ENCODE results near the gene FOXL2NB.

FOXL2NB gene

DNA sequence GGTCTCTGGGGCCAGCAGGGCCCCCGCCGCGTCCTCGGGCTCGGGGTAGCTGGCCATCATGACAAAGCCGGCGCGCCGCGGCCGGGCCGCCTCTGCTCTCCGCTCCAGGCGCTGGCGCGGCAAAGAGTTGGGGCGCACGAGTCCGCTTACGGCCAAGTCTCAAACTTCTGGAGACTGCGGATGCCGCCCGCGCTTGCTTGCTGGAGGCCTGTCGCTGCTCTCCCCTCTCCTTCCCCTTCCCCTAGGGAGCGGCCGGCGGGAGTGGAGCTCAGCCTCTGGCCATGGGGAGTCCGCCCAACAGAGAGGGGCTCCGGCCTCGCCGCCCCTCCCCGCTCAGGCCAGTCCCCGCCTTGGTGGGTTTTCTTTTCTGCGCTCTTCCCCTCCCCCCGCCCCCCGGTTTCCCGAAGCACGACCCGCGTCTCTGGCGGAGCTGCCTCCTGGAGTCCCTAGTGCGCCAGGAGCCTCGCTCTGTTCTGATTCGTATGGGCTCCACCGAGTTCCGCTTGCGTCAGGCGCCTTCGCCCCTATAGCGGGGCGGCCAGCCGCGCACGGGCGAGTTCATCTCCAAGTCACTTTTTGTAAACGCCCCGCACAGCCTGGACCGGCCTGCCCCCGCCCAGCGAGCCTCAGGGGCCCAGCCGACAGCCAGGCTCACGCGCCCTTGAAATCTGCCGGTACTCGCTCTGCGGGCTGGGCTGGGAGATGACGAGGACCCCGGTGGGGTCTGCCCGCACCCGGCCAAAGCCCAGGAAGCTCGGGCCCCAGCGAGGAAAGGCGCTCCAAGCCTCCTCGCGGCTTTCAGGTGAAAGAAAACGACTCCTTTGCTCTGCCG lies at the start of gene FOXL2NB, which contains the start of gene FOXL2:
TSS of gene FOXL2NB (plus strand) at position 555 of the 832 bp plus-strand sequence. CDS start at position 703, 148 bp downstream.
TSS of gene FOXL2 (minus strand) at position 475 of the 832 bp plus-strand sequence. CDS start at position 60, 415 bp downstream.
- Mint-ChIP-seq H3K9me3 (no peaks in the 10 kb centered on the region), H3K27ac (peak within 1 kb of the TSS; percentile 17), H3K27me3 (peaks cover 96% of the 10 kb centered on the region), H3K4me3 (peak within 1 kb of the TSS; percentile 76), H3K36me3 (ENCODE audit: low read depth) (no peaks in the 10 kb centered on the region), H3K4me1 (ENCODE audit: low read depth) (peaks cover 58% of the 10 kb centered on the region)
- intact Hi-C loops (cut with micrococcal nuclease), result no loop called here

DNA sequence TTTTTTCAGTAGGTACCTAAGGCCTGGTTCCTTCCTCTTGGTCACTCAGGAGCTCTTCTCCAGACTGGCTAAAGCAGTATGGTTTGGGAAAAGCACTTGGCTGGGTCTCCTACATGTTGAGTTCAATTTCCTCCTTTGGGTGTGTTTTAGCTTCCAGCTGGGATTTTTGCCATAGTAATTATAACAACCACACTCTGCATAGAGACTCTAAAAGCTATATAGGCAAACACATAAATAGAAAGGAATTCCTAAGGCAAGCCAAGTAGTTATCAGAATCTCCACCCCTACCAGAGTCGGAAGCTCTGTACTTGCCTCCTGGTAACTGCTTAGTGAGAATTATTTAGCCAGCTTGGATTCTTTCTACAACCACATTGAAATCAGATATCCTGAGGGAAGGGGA lies 48.7 kb upstream of the FOXL2NB start:
- H3K4me1 Mint-ChIP-seq (ENCODE audit: low read depth), result peaks cover 42% of the 10 kb centered on the region
- H3K27me3 Mint-ChIP-seq, result no peaks in the 10 kb centered on the region
- no peaks in the 10 kb centered on the region for H3K36me3 Mint-ChIP-seq (ENCODE audit: low read depth)
- H3K4me3 Mint-ChIP-seq, result no peak overlapping the region
- H3K27ac Mint-ChIP-seq, result no peak overlapping the region
- intact Hi-C loops (cut with micrococcal nuclease), result no loop called here
- no peaks in the 10 kb centered on the region for H3K9me3 Mint-ChIP-seq

DNA sequence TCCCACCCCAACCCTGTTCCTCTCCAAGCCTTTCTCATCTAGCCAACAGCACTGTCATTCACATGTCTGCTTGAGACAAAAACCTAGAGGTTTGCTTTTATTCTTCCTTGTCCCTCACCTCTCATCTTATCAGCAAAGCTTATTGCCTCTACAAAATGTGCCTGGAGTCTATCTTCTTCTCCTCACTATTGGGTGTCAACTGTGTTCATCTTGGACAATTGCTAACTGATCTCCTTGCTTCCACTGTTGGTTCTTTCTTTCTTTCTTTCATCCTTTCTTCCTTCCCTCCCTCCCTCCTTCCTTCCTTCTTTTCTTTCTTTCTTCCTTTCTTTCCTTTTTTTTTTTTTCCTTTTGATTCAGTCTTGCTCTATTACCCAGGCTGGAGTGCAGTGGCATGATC lies 48.3 kb upstream of the FOXL2NB start:
- Mint-ChIP-seq H3K36me3 (ENCODE audit: low read depth) (no peaks in the 10 kb centered on the region), H3K4me1 (ENCODE audit: low read depth) (peaks cover 42% of the 10 kb centered on the region), H3K9me3 (no peaks in the 10 kb centered on the region), H3K4me3 (no peak overlapping the region), H3K27me3 (no peaks in the 10 kb centered on the region), H3K27ac (no peak overlapping the region)
- intact Hi-C loops (cut with micrococcal nuclease), result no loop called here

DNA sequence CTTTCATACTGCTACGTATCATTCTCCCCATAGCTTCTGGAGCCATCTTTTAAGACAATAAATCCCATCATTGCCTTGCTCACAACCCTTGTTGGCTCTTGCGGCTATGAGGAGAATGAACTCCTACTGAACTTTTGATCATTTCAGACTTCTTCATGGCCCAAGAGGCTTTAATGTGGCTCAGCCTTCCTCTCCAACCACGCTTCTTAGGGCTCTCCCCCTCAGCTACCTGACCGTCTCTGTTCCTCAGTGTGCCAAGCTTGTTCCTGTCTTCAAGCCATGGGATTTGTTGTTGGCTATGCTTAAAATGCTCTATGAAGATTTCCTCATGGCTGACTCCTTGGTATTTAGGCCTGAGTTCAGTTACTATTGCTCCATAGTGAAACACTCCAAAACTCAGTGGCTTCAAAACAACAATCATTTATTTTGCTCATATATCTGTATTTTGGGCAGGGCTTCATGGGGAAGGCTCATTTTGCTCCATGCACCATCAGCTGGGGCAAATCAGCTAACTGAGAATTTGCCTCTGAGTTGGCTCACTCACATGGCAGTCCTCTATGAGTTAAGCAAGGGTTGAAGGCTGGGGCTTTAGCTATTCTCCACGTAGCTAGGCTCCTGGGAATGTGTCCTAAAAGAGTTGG lies 47.5 kb upstream of the FOXL2NB start:
- intact Hi-C loops (cut with micrococcal nuclease), result no loop called here
- Mint-ChIP-seq H3K4me1 (ENCODE audit: low read depth) (peaks cover 42% of the 10 kb centered on the region), H3K27me3 (no peaks in the 10 kb centered on the region), H3K36me3 (ENCODE audit: low read depth) (no peaks in the 10 kb centered on the region), H3K9me3 (no peaks in the 10 kb centered on the region), H3K4me3 (no peak overlapping the region), H3K27ac (no peak overlapping the region)

DNA sequence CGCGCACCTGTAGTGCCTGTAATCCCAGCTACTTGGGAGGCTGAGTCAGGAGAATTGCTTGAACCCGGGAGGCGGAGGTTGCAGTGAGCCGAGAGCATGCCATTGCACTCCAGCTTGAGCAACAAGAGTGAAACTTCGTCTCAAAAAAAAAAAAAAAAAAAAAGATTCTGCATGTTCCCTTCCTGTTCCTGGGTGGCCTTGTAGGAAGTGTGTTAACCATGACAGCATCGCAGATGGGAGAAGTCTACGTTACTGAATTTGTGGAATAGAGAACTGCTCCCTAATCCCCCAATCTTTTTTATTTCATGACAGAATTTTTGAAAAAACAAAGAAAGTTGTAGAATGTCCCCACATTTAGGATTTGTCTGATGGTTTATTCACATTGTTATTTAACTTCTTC lies 45.5 kb upstream of the FOXL2NB start:
- Mint-ChIP-seq H3K27ac (peak overlapping the region; percentile 64), H3K4me1 (ENCODE audit: low read depth) (peaks cover 34% of the 10 kb centered on the region), H3K4me3 (no peak overlapping the region), H3K9me3 (no peaks in the 10 kb centered on the region), H3K36me3 (ENCODE audit: low read depth) (no peaks in the 10 kb centered on the region), H3K27me3 (no peaks in the 10 kb centered on the region)
- intact Hi-C loops (cut with micrococcal nuclease), result no loop called here

DNA sequence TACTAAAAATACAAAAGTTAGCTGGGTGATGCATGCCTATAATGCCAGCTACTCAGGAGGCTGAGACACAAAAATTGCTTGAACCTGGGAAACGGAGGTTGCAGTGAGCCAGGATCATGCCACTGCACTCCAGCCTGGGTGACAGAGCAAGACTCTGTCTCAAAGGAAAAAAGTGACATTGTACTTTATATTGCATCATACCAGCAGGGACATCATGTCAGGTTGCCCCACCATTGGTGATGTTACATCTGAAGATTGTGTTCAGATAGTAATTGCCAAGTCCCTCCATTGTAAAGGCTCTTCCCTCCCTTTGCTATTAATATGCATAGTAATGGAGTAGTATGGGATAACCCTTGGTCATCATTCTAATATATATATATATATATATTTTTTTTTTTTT lies 44.8 kb upstream of the FOXL2NB start:
- H3K4me1 Mint-ChIP-seq (ENCODE audit: low read depth), result peaks cover 28% of the 10 kb centered on the region
- peak overlapping the region; percentile 64 for H3K27ac Mint-ChIP-seq
- no peaks in the 10 kb centered on the region for H3K27me3 Mint-ChIP-seq
- no peaks in the 10 kb centered on the region for H3K9me3 Mint-ChIP-seq
- no peaks in the 10 kb centered on the region for H3K36me3 Mint-ChIP-seq (ENCODE audit: low read depth)
- intact Hi-C loops (cut with micrococcal nuclease), result no loop called here
- H3K4me3 Mint-ChIP-seq, result no peak overlapping the region

DNA sequence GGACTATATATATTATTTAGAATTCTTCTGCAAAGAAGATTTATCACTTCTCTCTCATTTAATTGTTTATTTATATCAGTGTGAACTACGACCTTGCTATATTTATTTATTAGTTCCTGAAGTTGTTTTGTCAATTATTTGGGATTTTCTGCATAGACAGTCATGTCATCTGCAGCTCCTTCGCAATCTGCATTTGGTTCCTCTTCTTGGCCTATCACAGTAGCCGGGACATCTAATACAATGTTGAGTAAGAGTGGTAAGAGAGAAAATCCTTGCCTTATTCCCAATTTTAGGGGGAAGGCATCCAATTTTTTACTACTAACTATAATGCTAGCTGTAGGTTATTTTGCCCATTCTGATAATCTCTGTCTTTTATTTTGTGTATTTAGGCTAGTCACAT lies 39.5 kb upstream of the FOXL2NB start:
- Mint-ChIP-seq H3K27me3 (no peaks in the 10 kb centered on the region), H3K27ac (no peak overlapping the region), H3K4me1 (ENCODE audit: low read depth) (peaks cover 17% of the 10 kb centered on the region), H3K4me3 (no peak overlapping the region), H3K36me3 (ENCODE audit: low read depth) (no peaks in the 10 kb centered on the region), H3K9me3 (no peaks in the 10 kb centered on the region)
- intact Hi-C loops (cut with micrococcal nuclease), result no loop called here

DNA sequence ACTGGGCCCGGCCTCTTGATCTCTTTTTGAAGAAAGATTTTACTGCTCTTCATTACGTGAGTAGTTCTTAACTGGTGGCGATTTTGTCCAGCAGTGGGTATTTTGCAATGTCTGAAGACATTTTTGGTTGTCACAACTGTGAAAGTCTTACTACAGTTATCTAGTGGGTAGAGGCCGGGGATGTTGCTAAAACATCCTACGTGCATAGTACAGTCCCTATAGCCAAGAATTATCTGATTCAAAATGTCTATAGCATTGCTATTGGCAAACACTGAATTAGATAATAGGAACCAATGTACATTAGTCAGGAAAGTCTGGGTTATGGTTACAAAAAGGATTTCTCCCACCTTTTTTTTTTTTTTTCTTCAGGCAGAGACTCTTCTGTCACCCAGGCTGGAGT lies 38.2 kb upstream of the FOXL2NB start:
- Mint-ChIP-seq H3K9me3 (no peaks in the 10 kb centered on the region), H3K4me1 (ENCODE audit: low read depth) (peaks cover 17% of the 10 kb centered on the region), H3K4me3 (no peak overlapping the region), H3K27ac (peak overlapping the region; percentile 52), H3K36me3 (ENCODE audit: low read depth) (no peaks in the 10 kb centered on the region), H3K27me3 (no peaks in the 10 kb centered on the region)
- intact Hi-C loops (cut with micrococcal nuclease), result no loop called here

DNA sequence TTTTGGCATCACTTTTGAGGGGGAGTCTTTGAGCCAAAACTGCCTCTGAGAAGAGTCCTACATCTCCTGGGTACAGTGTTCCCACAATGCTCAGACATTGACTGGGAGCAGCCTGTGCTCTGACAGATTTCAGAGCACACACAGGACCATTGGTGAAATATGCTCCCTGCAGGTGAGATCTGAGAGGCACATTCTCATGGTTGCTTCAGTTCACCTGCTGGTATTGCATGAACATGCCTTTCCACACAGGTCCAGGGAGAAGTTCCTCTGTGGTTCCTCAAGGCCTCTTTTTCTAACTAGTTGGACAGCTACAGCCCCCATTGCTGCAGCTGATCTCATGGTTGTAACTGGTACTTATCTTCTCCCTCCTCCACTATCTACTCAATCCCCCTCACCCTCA lies 37.1 kb upstream of the FOXL2NB start:
- Mint-ChIP-seq H3K36me3 (ENCODE audit: low read depth) (no peaks in the 10 kb centered on the region), H3K27me3 (no peaks in the 10 kb centered on the region), H3K4me1 (ENCODE audit: low read depth) (peaks cover 20% of the 10 kb centered on the region), H3K9me3 (no peaks in the 10 kb centered on the region), H3K4me3 (no peak overlapping the region), H3K27ac (no peak overlapping the region)
- intact Hi-C loops (cut with micrococcal nuclease), result no loop called here

DNA sequence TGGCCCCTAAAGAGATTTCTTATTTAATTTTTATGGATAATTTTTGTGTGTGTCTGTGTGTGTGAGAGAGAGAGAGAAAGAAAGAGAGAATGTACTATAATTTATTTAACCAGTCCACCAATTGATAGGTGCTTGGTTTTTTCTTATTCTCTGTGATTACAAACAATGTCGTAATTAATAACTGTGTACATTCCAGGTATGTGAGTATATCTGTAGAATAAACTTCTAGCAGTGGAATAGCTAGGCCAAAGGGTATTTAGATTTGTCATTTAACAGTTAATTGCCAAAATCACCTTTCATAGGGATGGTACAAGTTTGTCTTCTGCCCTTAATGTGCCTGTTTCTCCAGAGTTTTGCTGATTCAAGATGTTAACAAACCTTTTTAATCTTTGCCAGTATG lies 35.4 kb upstream of the FOXL2NB start:
- H3K36me3 Mint-ChIP-seq (ENCODE audit: low read depth), result peaks cover 6% of the 10 kb centered on the region
- H3K4me3 Mint-ChIP-seq, result no peak overlapping the region
- H3K9me3 Mint-ChIP-seq, result no peaks in the 10 kb centered on the region
- peaks cover 26% of the 10 kb centered on the region for H3K4me1 Mint-ChIP-seq (ENCODE audit: low read depth)
- intact Hi-C loops (cut with micrococcal nuclease), result no loop called here
- no peak overlapping the region for H3K27ac Mint-ChIP-seq
- H3K27me3 Mint-ChIP-seq, result no peaks in the 10 kb centered on the region

DNA sequence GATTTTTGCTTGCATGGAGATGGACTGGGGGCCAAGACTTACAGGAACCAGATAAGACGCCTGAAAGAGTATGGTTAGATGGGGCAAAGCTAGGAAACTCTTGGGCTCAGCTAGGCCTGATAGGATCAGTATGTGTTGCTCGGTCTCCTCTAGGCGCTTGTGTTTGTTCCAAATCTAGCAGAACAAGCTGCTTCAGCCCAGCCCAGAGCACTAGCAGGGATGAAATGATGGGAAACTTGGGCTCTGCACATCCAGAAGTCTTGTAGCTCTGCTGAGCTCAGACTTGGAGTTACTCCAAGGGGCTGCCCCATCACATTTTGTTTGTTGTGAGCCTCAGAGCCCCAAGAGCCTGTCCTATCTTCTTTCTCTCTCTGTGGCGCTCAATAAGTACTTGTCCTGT lies 34.8 kb upstream of the FOXL2NB start:
- H3K4me3 Mint-ChIP-seq, result no peak overlapping the region
- peaks cover 29% of the 10 kb centered on the region for H3K4me1 Mint-ChIP-seq (ENCODE audit: low read depth)
- H3K27me3 Mint-ChIP-seq, result no peaks in the 10 kb centered on the region
- H3K36me3 Mint-ChIP-seq (ENCODE audit: low read depth), result peaks cover 6% of the 10 kb centered on the region
- H3K9me3 Mint-ChIP-seq, result no peaks in the 10 kb centered on the region
- intact Hi-C loops (cut with micrococcal nuclease), result no loop called here
- no peak overlapping the region for H3K27ac Mint-ChIP-seq

DNA sequence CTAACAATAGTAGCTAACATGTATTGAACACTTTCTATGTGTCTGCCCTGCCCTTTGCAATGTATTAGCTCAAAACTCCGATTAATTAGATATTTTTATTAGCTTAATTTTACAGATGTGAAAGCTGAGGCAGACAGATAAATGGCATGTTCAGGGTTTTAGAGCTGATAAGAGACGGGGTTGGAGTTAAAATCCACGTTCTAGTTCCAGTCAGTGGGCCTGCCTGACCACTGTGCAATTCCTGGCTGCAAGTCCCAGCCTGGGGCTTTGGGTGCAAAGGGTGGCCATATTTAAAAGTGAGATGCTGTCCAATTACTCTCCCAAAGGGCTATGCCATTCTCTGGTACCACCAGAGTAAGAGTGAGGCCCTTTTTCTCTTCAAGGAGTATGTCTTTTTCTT lies 33.3 kb upstream of the FOXL2NB start:
- intact Hi-C loops (cut with micrococcal nuclease), result no loop called here
- H3K27me3 Mint-ChIP-seq, result peaks cover 2% of the 10 kb centered on the region
- peaks cover 19% of the 10 kb centered on the region for H3K4me1 Mint-ChIP-seq (ENCODE audit: low read depth)
- H3K36me3 Mint-ChIP-seq (ENCODE audit: low read depth), result peaks cover 6% of the 10 kb centered on the region
- H3K4me3 Mint-ChIP-seq, result no peak overlapping the region
- H3K27ac Mint-ChIP-seq, result no peak overlapping the region
- no peaks in the 10 kb centered on the region for H3K9me3 Mint-ChIP-seq

DNA sequence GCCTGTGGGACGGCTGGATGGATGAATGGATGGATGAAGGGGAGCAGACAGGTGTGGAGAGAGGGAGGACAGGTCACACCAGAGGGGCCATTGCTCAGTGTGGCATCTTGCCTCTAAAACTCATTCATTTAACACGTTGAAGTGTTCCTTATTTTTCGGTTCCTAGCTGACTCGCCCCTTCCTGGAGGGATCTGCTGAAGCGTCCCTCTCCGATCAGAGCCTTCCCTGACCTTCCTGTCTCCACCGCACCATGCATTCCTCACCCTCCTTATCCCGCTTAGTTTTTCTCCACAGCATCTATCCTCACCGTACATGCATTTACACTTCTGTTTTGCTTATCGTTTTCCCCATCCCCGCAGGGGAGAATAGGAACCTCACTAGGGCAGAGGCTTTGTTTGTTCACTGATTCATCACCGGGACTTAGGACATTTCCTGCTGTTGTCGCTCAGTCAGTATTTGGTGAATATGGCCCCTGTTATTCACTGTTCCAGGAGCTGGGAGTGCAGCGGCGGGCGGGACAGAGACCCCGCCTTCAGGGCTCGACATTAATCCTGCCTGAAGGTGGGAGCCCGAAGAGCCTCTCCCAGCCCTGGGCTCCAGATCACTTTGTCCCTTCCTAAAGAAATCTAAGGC lies 32.0 kb upstream of the FOXL2NB start:
- H3K27me3 Mint-ChIP-seq, result peaks cover 2% of the 10 kb centered on the region
- intact Hi-C loops (cut with micrococcal nuclease), result loop anchor here (1.0 to 5.0 kb wide), 3 partner anchors 81 to 128 kb away; partner anchors contain the start of gene PIK3CB
- H3K9me3 Mint-ChIP-seq, result no peaks in the 10 kb centered on the region
- H3K36me3 Mint-ChIP-seq (ENCODE audit: low read depth), result peaks cover 6% of the 10 kb centered on the region
- peak overlapping the region; percentile 92 for H3K4me3 Mint-ChIP-seq
- peaks cover 12% of the 10 kb centered on the region for H3K4me1 Mint-ChIP-seq (ENCODE audit: low read depth)
- peak overlapping the region; percentile 98 for H3K27ac Mint-ChIP-seq
